ENCODE results near the gene NIPAL4.
"Not testable (repeated sequence)": the region's sequence is repeated elsewhere in the genome, so short reads cannot be mapped to it uniquely, and the experiment has no call there.

NIPAL4 gene

GRCh38 chr5:157463621-157464518 lies 3.9 kb downstream of the NIPAL4 start:
- no peak for DNase-seq (ENCODE audit: low spot score)

- DNase-seq (ENCODE audit: low spot score) = no peak
Measured at GRCh38 chr5:157464519-157465171, 4.6 kb downstream of the NIPAL4 start.

DNA sequence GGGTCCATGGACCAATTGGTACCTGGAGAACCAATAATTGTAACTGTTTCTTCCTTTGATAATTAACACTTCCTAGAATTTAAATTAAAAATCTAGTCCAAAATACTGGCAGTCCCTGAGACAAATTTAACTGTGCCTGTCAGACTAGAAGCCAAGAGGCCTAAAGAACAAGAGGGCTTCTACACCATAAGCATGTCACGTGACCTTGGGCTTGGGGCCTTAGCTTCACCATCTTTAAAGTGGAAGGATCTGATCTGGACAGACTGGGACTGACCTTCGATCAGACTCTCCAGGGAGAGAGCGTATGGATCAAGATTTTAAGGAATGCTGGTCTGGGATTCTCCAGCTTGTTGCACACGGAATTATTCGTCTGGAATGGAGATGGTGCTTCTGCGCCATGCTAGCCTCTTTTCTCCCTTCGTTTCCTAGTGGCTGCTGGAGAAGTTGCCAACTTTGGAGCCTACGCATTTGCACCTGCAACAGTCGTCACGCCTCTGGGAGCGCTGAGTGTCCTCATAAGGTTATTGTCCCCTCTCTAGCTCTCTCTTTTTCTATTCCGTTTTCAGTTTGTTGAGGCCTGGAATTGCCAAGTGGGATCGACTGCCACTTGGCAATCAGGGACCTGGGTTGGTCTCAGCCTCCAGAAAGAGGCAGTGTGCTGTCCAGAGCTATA lies 8.4 kb downstream of the NIPAL4 start:
- DNase-seq (ENCODE audit: low spot score) = no peak

GRCh38 chr5:157469073-157469472 lies 9.1 kb downstream of the NIPAL4 start:
- no peak for DNase-seq (ENCODE audit: low spot score)

GRCh38 chr5:157469687-157470086 lies 9.7 kb downstream of the NIPAL4 start:
- DNase-seq (ENCODE audit: low spot score) = no peak

GRCh38 chr5:157470631-157471030 lies 10.6 kb downstream of the NIPAL4 start:
- no peak for DNase-seq (ENCODE audit: low spot score)

DNA sequence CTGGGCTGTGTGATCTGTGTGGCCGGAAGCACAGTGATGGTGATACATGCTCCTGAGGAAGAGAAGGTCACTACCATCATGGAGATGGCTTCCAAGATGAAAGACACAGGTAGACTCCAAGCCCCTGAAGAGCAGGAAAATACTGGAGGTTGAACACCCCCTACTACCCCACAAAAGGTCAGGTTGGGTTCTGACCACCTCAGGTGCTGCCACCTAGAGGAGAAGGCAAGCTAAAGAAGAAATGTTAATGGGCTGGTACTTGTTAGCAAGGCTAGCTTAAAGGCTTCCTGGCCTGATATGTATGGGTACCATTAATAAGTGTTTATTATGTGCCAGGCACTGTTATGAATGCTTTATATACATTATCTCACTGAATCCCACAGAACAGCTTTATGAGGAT lies 11.7 kb downstream of the NIPAL4 start:
- peak; percentile 46 for DNase-seq (ENCODE audit: low spot score)

- no peak for DNase-seq (ENCODE audit: low spot score)
Measured at GRCh38 chr5:157473383-157474320, 13.6 kb downstream of the NIPAL4 start.

DNA sequence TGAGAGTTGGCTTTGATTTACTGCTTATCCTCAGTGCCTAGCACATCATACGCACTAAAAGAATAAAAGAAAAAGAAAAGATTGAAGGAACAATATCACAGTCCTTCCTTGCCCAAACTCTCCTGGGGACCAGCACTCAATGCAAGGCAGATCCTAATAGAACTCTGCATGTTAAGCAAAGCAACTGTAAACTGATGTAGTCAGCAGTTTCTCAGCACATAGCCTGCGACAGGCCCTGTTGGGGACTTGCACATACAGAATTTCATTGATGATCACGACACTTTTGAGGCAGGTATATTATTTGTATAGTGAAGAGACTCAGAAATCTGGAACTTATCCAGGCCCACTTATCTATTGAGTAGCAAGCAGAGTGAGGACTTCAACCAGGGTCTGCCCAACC lies 15.4 kb downstream of the NIPAL4 start:
- DNase-seq (ENCODE audit: low spot score) = no peak

DNA sequence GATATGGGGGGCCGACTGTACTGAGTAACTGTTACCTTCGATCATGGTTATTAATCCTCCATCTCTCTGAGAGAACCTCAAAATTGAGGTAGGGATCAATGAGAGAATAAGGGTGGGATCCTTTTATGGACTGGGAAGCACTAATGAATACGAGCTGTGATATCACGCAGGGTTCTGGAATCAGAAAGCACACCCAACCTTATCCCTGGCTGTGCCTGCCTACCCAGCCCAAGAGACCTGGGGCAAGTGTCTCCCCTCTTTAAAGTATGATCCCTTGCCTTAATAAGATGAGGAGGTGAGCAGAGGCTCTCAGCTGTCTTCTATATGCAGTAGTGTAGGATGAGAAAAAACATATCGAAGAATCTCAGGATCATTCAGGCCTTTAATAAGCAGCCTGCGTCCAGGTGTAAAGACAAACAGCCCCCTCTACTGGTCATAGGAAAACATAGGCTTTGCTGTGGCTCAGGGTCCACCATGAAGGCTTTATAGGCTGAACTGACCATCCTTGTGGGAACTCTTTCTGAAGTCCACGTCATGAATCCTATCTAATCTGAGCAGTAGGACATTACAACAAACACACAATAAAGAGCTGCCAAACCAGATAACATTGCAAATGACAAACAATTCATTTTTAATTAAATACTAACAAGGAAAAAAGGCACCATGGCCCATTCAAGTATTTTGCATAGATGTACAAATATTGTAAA lies 16.8 kb downstream of the NIPAL4 start:
- peak; percentile 84 for DNase-seq (ENCODE audit: low spot score)

DNA sequence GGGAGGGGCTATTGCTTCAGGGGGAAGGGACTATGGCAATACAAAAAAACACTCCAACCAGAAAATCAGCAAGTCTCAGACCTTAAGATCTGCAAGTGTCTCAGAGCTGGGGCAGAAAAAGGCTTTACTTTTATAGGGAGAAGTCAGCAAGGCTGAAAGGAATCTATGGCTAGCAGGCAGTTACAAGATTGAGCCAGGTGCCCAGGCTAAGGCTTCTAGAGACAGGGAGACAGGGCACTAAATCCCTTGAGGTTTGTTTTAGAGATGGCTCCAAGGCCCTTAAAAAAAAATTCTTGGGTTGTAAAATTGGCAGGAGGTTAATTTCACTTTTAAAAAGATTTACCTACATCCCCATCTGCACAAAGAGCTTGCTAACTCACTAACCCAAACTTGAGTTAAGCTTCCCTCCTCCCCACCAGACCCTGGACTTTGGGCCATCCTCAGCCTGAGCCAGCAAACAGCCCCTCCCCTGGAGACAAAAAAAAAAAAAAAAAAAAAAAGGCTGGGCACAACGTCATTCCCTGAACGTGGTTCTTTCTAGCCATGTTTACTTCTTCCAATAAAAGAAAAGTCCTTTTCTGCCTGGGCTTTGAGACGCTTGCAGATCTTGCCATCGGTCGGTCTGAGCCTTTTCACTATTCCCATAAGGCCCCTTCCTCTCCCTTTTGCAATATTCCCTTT lies 17.9 kb downstream of the NIPAL4 start:
- no peak for DNase-seq (ENCODE audit: low spot score)

GRCh38 chr5:157478726-157479125 lies 18.7 kb downstream of the NIPAL4 start:
- no peak for DNase-seq (ENCODE audit: low spot score)

DNA sequence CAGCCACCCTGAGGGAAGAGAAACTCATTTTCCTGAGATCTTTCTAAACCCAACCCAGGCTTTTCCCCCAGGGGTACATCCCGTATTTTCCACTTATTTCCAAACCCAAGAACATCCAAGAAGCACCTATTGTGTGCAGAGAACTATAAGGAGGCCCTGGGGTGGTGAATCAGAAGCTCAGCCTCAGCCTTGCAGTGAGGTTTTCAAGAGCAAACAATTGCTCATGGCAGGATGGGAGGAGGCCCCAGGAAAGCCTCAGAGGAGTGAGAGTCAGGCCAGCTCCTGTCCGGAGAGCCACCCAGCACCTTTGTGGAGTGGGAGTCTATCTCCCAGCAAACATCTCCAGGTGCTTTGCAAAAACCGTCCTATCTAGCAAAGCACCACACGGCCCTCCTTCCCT lies 19.2 kb downstream of the NIPAL4 start:
- DNase-seq (ENCODE audit: low spot score) = no peak

DNA sequence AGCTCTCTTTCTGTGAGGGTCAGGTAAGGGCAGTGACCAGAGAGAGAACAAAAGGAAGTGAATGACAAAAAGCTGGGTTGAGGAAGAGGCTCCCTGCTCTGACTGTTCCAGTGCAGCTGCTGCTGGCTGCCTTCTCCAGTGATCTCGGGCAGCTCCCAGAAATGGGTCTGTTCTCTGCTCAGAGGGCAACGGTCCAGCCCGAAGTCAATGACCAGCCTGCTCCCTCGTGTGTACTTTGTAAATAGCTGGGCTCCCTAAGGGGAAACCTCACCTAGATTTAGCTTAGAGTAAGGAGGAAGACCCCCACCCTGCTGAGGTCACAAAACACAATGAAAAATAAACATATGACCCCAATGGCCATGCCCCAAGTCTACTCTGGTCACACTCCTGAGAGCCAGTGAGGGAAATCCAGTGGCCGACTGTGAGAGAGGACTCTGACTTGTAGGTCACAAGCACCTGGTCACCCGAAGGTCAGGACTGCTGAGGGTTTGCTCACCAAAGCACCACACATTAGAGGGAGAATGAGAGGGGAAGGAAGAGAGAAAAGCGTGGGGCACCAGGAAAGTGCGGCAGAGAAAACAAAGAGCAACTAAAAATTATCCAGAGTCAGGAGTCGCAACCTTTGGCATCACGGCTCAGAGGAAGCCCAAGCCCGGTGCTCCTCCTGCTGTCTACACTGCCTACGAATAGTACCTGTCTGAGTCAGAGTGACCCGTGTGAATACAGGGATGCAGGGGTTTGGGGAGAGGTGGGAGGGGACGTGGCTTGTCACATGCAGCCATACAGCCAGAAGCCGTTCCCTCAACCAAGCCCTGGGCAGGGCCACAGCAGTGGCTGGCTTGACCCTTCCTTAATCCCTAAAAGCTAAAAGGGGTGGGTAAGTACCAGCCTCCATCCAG lies 19.8 kb downstream of the NIPAL4 start:
- no peak for DNase-seq (ENCODE audit: low spot score)

GRCh38 chr5:157481265-157481664 lies 21.3 kb downstream of the NIPAL4 start:
- DNase-seq (ENCODE audit: low spot score) = no peak

DNA sequence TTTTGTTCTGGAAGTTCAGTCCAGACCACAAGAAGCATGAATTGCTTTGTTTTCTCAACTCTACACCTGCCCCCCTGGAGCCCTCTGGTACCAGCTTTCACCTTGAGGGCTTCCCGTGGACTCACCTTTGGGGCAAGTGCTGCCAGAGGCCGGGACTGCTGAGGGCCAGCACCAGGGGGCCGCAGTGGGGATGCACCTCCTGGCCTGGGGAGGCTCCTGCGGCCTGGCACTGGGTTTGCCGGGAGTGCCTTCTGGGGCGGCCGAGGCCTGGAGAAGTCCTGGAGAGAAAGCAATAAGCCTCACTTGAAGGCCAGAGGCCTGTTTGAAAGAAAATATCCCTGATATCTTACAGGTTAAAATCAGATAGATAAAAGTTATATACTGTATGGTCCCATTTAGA lies 21.7 kb downstream of the NIPAL4 start:
- DNase-seq (ENCODE audit: low spot score) = no peak

- not testable (repeated sequence) for DNase-seq (ENCODE audit: low spot score)
Measured at GRCh38 chr5:157482702-157483101, 22.7 kb downstream of the NIPAL4 start.

DNA sequence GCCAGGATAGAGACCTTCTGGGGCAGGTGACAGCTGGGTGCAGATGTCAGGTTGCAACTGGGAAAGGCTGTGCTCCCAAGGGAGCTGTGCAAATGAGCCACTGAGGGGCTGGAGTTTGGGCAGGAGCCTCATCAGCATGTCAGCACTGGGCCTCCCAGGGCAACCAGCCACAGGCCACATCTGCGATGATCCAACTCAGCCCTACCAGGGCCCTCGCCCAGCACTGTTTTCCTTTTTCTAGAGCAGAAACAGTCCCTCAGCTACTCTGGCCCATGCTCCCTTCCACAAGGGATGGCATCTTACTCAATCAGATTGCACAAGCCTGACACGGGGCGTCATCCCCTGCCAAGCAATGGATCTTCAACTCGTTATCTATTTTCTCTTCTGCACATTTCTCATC lies 24.8 kb downstream of the NIPAL4 start:
- no peak for DNase-seq (ENCODE audit: low spot score)

DNA sequence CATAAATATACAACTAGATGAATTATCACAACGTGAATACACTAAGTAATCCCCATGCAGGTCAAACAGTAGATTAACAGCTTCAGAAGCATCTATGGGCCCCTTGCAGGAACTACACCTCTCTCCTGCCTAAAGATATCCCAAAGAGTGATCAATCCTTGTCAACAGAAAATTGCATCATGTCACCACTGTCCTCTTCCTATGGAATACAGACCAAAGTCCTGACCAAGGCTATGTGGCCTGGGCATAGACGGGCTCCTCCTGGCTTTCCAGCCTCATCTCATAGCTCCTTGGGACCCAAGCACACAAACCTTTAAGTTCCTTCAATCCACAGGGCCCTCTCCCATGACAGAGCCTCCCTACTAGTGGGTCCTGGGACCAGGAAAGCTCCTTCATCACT lies 25.3 kb downstream of the NIPAL4 start:
- DNase-seq (ENCODE audit: low spot score) = no peak

DNA sequence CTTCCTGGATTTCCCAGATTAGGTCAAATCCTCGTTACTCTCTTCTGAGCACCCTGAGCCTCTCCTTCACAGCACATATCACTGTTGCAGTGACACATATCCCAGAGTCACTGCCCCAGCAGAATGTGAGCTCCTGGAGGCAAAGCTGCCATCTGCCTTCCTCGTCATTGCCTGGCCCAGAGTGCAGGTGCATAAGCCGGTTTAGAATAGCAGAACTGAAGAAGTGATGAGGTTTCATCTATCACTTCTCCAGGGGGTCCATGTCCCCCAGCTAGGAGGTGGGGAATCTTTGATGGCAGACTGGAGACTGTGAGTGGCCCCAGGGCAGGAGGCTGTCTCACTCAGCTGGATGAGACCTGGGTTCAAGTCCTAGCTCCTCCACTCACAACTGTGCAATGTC lies 25.8 kb downstream of the NIPAL4 start:
- no peak for DNase-seq (ENCODE audit: low spot score)
